GM12878 (cell line): ENCODE measurements around the gene ANAPC16. TPM values are rescaled to one million over a fixed set of nuclear protein-coding genes. Genes with fewer than 3 reads are reported as not detected.

ENCODE experiments used
- ESRRA ChIP-seq: IDR thresholded peaks from 2 replicates; pipeline ENCODE4 v1.6.1; 2012; ENCODE audit warnings: mild to moderate bottlenecking, low read length, improper control_type of control experiment
- IKZF2 ChIP-seq, 2 experiments: fragments of 450-650 bp; IDR thresholded peaks; 2 replicates each; pipeline ENCODE4 v1.6.1; 2017; ENCODE audit warnings: mild to moderate bottlenecking in 2 of 2, moderate library complexity in 2 of 2
- JUNB ChIP-seq: IDR thresholded peaks from 2 replicates; pipeline ENCODE4 v1.6.1; 2016; ENCODE audit warnings: antibody characterized with exemption, mild to moderate bottlenecking
- NFIC ChIP-seq: IDR thresholded peaks from 2 replicates; pipeline ENCODE4 v1.6.1; 2012; ENCODE audit warnings: low read depth, mild to moderate bottlenecking, inconsistent platforms, low read length, moderate library complexity
- polyA plus RNA-seq, 11 experiments: library from polyadenylated mRNA; depleted of rRNA in 4 of 11; unstranded in 6 of 11; stranded (reverse) in 5 of 11; fragments of >200 nt; fragmentation: Nextera tagmentation in 4 of 11; fragmentation: Illumina TruSeq in 1 of 11; extraction: Ambion mirVana in 4 of 11; extraction: Trizol in 1 of 11; gene quantifications; 1 replicate in 1 of 11; 2 replicates in 10 of 11; pipeline versions ENCODE4 v1.2.1 to v1.2.3, GENCODE V29; 2011 to 2016; ENCODE audit warnings: inconsistent platforms in 2 of 11, missing spikeins in 2 of 11, low read depth in 1 of 11
- total RNA-seq, 4 experiments: library from RNA; depleted of rRNA in 3 of 4; stranded (reverse); fragments of >200 nt in 3 of 4; fragmentation: Illumina TruSeq in 1 of 4; extraction: Trizol in 1 of 4; gene quantifications; 2 replicates each; pipeline versions ENCODE4 v1.2.1 to v1.2.3, GENCODE V29; 2013 to 2021
- TF ChIP-seq, protein P1 (sequence below): fragments of 450-650 bp; IDR thresholded peaks from 2 replicates; pipeline ENCODE4 v1.6.1; 2017; ENCODE audit warnings: mild to moderate bottlenecking, low read depth, inconsistent platforms; ENCODE audit not compliant: poor library complexity, severe bottlenecking
- TF ChIP-seq, protein P2 (sequence below): fragments of 450-650 bp; IDR thresholded peaks from 2 replicates; pipeline ENCODE4 v1.6.1; 2017; ENCODE audit warnings: mild to moderate bottlenecking, moderate library complexity

Gene ANAPC16
- total and polyA plus RNA-seq, 10 of the 15 experiments (the other 5 are each of a cell fraction or from before 2014, with no cell fraction given) = 66.9 to 208 (median 134) TPM

DNA sequence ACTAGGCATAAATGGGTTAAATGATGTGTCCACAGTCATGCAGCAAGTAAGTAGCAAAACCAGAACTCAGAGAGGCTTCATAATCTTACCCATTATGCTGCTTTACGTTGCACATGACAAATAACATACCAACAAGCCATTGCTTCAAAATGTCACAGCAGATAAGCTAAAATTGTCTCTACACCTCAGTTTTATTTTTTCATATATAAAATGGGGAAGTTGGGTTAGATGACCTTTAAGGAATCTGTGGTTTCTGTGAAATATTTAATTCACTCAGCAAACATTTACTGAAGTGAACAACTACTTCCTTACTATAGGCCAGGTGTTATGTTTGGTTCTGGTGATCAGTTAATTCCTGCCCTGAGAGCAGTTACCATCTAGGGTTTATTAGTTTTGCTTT is 2.5 kb downstream of the ANAPC16 start (continued):
- TF ChIP-seq, protein P1, sequence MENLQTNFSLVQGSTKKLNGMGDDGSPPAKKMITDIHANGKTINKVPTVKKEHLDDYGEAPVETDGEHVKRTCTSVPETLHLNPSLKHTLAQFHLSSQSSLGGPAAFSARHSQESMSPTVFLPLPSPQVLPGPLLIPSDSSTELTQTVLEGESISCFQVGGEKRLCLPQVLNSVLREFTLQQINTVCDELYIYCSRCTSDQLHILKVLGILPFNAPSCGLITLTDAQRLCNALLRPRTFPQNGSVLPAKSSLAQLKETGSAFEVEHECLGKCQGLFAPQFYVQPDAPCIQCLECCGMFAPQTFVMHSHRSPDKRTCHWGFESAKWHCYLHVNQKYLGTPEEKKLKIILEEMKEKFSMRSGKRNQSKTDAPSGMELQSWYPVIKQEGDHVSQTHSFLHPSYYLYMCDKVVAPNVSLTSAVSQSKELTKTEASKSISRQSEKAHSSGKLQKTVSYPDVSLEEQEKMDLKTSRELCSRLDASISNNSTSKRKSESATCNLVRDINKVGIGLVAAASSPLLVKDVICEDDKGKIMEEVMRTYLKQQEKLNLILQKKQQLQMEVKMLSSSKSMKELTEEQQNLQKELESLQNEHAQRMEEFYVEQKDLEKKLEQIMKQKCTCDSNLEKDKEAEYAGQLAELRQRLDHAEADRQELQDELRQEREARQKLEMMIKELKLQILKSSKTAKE = peak; percentile 14
- TF ChIP-seq, protein P2, sequence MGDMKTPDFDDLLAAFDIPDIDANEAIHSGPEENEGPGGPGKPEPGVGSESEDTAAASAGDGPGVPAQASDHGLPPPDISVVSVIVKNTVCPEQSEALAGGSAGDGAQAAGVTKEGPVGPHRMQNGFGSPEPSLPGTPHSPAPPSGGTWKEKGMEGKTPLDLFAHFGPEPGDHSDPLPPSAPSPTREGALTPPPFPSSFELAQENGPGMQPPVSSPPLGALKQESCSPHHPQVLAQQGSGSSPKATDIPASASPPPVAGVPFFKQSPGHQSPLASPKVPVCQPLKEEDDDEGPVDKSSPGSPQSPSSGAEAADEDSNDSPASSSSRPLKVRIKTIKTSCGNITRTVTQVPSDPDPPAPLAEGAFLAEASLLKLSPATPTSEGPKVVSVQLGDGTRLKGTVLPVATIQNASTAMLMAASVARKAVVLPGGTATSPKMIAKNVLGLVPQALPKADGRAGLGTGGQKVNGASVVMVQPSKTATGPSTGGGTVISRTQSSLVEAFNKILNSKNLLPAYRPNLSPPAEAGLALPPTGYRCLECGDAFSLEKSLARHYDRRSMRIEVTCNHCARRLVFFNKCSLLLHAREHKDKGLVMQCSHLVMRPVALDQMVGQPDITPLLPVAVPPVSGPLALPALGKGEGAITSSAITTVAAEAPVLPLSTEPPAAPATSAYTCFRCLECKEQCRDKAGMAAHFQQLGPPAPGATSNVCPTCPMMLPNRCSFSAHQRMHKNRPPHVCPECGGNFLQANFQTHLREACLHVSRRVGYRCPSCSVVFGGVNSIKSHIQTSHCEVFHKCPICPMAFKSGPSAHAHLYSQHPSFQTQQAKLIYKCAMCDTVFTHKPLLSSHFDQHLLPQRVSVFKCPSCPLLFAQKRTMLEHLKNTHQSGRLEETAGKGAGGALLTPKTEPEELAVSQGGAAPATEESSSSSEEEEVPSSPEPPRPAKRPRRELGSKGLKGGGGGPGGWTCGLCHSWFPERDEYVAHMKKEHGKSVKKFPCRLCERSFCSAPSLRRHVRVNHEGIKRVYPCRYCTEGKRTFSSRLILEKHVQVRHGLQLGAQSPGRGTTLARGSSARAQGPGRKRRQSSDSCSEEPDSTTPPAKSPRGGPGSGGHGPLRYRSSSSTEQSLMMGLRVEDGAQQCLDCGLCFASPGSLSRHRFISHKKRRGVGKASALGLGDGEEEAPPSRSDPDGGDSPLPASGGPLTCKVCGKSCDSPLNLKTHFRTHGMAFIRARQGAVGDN = peak; percentile 89
- TF ChIP-seq ESRRA (0 out of 2 replicates have a peak, but pooled peaks have one; percentile 19), NFIC (peak; percentile 52; the same call in 1 of the 2 replicates), JUNB (0 out of 2 replicates have a peak, but pooled peaks have one; percentile 39), IKZF2 (IDR thresholded peaks at IDR 0.05) (peak in 1 of 2 experiments; percentile 12; a peak in 1 of 4 replicates)
